ENCODE results near the gene SLC2A5. TPM values are rescaled to one million over a fixed set of nuclear protein-coding genes. Genes with fewer than 3 reads are reported as not detected.
"Not testable (repeated sequence)": the region's sequence is repeated elsewhere in the genome, so short reads cannot be mapped to it uniquely, and the experiment has no call there.

The SLC2A5 gene
- total and polyA plus RNA-seq, 5 experiments from 2014 or later, result 0.49 to 0.55 TPM; not detected in 3

DNA sequence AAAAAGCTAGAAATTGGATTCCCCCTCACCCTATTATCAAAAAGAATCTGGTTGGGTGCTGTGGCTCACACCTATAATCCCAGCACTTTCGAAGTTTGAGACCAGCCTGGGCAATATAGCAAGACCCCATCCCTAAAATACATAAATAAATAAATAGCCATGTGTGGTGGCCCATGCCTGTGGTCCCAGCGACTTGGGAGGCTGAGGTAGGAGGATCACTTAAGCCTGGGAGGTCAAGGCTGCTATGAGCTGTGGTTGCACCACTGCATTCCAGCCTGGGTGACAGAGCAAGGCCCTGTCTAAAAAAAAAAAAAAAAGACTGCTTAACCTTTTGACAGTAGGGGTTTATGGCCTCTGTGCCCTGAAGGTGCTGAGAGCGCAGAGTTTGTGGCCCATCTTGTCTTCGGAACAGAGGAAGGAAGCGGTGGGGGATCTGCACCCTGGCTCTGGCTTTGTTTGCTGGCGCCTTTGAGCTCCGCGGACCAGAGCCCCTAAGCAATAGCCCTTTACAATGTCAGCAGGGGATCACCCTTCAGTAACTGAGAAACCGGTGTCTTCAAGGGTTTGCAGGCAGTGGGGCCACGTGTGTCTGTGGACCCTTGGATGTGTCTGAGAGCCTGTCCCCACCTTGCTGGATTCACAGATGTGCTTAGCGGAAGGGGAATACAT lies 65.3 kb downstream of the SLC2A5 start:
- no peaks in the 10 kb centered on the region for H3K36me3 Mint-ChIP-seq
- peak overlapping the region; percentile 67 to 88 (median 80) for H3K4me3 Mint-ChIP-seq
- ATAC-seq (peak; percentile 68 to 74), DNase-seq (peak in 6 of 10 donors; percentile 16 to 51 (median 31))
- peak overlapping the region in 8 of 10 donors; percentile 56 to 92 (median 80) for H3K27ac Mint-ChIP-seq
- H3K27me3 Mint-ChIP-seq, result no peaks in the 10 kb centered on the region
- POLR2A ChIA-PET, result interaction anchor here (0.6 to 2.9 kb wide), 23 partner anchors 15 to 156 kb away, joined by 3 to 32 read pairs (median 9); partner anchors contain the start of gene ENO1
- no peaks in the 10 kb centered on the region for H3K9me3 Mint-ChIP-seq
- peaks cover 7 to 27% (median 21%) of the 10 kb centered on the region in 4 donors for H3K4me1 Mint-ChIP-seq

DNA sequence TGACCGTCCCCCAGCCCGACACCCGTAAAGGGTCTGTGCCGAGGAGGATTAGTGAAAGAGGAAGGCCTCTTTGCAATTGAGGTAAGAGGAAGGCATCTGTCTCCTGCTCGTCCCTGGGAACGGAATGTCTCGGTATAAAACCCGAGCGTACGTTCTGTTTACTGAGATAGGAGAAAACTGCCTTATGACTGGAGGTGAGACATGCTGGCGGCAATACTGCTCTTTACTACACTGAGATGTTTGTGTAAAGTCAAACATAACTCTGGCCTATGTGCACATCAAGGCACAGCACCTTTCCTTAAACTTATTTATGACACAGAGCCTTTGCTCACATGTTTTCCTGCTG lies 67.2 kb downstream of the SLC2A5 start:
- H3K36me3 Mint-ChIP-seq, H3K27me3 Mint-ChIP-seq, ATAC-seq, H3K9me3 Mint-ChIP-seq, H3K4me3 Mint-ChIP-seq, POLR2A ChIA-PET, DNase-seq: not testable (repeated sequence)
- Mint-ChIP-seq H3K27ac (peak overlapping the region in 2 of 10 donors; percentile 9 to 84), H3K4me1 (peaks cover 7 to 27% (median 18%) of the 10 kb centered on the region in 4 donors)

DNA sequence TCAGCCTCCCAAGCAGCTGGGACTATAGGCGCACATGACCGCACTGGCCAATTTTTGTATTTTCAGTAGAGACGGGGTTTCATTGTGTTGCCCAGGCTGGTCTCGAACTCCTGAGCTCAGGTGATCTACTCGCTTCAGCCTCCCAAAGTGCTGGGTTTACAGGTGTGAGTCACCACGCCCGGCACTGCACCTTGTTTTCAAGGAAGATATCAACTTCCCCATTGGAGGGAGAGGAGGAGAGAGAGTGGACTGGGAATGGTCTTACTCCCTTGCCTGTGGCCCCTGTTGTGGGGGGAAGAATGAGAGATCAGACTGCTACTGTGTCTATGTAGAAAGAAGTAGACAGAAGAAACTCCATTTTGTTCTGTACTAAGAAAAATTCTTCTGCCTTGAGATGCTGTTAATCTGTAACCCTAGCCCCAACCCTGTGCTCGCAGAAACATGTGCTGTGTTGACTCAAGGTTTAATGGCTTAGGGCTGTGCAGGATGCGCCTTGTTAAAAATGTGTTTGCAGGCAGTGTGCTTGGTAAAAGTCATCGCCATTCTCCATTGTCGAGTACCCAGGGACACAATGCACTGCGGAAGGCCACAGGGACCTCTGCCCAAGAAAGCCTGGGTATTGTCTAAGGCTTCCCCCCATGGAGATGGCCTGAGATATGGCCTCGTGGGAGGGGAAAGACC lies 67.8 kb downstream of the SLC2A5 start:
- not testable (repeated sequence) for DNase-seq, H3K36me3 Mint-ChIP-seq, H3K27me3 Mint-ChIP-seq, H3K9me3 Mint-ChIP-seq, H3K27ac Mint-ChIP-seq, ATAC-seq, H3K4me3 Mint-ChIP-seq
- POLR2A ChIA-PET, result interaction anchor here (0.7 kb wide), 2 partner anchors 12 to 1509 kb away, joined by 6 read pairs; no protein-coding TSS in a partner anchor
- H3K4me1 Mint-ChIP-seq, result peaks cover 7 to 27% (median 16%) of the 10 kb centered on the region in 4 donors

DNA sequence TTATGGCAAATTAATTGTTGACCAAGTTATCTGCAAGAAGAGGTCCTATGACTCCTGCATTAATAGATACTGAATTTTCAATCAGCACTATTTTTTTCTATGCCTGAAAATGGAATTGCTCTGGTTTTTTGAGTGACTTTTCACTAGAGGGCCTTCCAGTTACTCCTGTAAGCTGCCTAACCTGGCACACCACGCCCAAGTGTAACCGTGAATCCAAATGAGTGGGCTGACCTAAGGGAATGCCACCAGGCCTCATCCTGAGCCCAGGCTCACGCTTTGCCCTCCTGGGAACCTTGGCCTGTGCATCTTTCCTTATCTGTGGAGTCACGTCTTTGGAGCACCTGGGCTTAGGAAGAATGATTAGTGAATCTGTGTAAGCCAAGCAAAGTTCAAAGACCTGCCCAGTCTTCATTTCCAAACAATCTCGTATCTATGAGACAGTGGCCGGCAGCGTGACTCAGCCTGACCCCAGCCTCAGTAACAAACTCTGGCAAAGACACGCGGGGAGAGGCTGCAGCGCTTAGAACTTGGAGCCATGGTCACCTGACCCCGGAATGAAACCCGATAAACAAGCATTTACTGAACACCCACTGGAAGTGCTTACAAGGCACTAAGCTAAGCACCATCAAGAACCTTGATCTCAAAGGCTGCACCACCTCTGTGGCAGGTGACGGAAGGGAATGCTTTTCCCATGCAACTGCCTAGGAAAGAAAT lies 75.3 kb downstream of the SLC2A5 start:
- H3K9me3 Mint-ChIP-seq, ATAC-seq, H3K4me3 Mint-ChIP-seq, H3K27ac Mint-ChIP-seq, POLR2A ChIA-PET, DNase-seq, H3K27me3 Mint-ChIP-seq, H3K4me1 Mint-ChIP-seq, H3K36me3 Mint-ChIP-seq: not testable (repeated sequence)

DNA sequence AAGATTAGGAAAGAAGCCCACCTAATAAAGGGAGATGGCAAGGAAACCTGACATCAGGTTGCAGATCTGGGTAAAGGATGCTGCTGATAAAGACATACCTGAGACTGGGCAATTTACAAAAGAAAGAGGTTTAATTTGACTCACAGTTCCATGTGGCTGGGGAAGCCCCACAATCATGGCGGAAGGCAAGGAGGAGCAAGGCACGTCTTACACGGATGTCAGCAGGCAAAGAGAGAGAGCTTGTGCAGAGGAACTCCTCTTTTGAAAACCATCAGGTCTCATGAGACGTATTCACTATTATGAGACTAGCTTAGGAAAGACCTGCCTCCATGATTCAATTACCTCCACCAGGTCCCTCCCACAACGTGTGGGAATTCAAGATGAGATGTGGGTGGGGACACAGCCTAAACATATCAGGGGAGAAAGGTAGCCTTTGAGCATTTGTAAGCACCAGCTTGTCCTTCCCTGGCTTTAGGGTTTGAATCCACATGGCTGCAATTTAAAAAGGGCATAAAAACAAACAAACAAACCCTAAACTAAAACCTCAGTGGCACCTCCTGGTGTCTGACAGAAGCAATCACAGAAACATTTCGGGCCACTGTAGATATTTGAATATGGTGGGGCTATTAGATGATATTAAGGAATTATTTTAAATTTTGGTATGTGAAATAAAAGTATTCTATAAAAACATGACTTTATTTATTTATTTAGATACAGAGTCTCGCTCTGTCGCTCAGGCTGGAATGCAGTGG lies 76.3 kb downstream of the SLC2A5 start:
- H3K4me3 Mint-ChIP-seq, result no peak overlapping the region
- ATAC-seq, result no peak
- H3K27ac Mint-ChIP-seq, result peak overlapping the region in 2 of 10 donors; percentile 15 to 22
- H3K36me3 Mint-ChIP-seq, result no peaks in the 10 kb centered on the region
- POLR2A ChIA-PET, result interaction anchor here (0.7 kb wide), 1 partner anchor 12 kb away, joined by 3 read pairs; no protein-coding TSS in a partner anchor
- H3K4me1 Mint-ChIP-seq, result peaks cover 2 to 7% (median 2%) of the 10 kb centered on the region in 4 donors
- no peak for DNase-seq
- no peaks in the 10 kb centered on the region for H3K27me3 Mint-ChIP-seq
- H3K9me3 Mint-ChIP-seq, result no peaks in the 10 kb centered on the region

DNA sequence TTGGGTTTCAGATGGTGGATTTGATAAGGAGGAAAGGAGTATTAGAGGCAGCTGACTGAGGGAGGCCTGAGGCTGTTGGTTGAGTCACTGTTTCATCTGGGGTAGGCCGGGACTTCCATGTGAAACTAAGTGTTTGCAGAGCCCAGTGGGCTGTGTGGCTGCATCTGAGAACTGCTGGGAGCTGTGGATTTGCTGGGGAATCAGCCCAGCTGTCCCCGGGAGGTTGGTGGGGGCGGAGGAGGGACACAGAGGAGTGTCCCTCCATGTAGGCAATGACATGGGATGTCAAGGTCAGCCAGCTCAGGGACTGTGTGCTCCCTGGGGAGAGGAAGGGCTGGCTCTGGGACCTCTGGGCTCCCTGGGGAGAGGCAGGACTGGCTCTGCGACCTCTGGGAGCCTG lies 79.6 kb downstream of the SLC2A5 start:
- Mint-ChIP-seq H3K4me3 (no peak overlapping the region), H3K27me3 (no peaks in the 10 kb centered on the region), H3K36me3 (no peaks in the 10 kb centered on the region), H3K9me3 (no peaks in the 10 kb centered on the region), H3K27ac (peak overlapping the region in 7 of 10 donors; percentile 11 to 80 (median 69)), H3K4me1 (peaks cover 12 to 33% (median 27%) of the 10 kb centered on the region in 4 donors)
- POLR2A ChIA-PET, result interaction anchor here (0.7 to 11.2 kb wide), 6 partner anchors 14 to 112 kb away, joined by 3 to 361 read pairs (median 16); partner anchors contain the start of gene ENO1
- no peak for DNase-seq
- ATAC-seq, result no peak

DNA sequence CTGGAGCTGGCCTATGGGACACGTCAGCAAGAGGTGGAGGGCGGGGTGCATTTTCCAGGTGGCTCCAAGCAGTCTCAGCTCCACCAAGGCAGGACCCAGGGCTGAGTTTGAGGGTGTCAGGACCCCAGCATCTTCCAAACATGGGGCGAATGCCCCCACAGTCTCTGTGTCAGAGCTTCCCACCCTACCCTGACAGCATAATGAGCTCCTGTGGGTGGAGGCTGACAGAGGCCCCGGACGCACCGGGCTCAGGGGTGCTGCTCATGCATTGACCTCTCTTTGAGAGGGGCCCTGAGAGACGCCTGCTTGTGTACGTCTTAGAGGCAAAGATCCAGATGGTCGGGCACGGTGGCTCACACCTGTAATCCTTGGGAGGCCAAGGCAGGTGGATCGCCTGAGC lies 80.4 kb downstream of the SLC2A5 start:
- DNase-seq, result no peak
- Mint-ChIP-seq H3K27ac (peak overlapping the region in 1 of 10 donors; percentile 5), H3K9me3 (no peaks in the 10 kb centered on the region), H3K36me3 (no peaks in the 10 kb centered on the region), H3K4me3 (no peak overlapping the region), H3K4me1 (peaks cover 14 to 38% (median 32%) of the 10 kb centered on the region in 4 donors), H3K27me3 (no peaks in the 10 kb centered on the region)
- no peak for ATAC-seq
- POLR2A ChIA-PET, result interaction anchor here (0.6 to 11.2 kb wide), 8 partner anchors 12 to 111 kb away, joined by 3 to 361 read pairs (median 6); partner anchors contain the start of gene ENO1

DNA sequence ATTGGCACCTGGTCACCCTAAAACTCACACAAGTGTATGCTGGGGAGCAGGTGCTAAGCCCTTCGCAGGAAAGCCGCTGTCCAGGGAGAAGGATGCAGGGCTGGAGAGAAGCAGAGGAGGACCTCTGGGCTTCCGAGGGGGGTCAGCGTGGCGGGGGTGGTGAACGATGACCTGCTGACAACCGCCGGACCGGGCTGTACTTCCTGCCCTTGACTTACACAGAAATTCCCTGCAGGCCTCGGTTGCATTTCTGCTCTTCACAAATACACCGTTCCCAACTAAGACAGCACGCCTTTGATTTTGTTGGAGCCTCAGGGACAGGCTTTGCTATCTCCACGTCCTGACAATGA lies 80.8 kb downstream of the SLC2A5 start:
- H3K4me3 Mint-ChIP-seq, result no peak overlapping the region
- H3K36me3 Mint-ChIP-seq, result no peaks in the 10 kb centered on the region
- no peaks in the 10 kb centered on the region for H3K27me3 Mint-ChIP-seq
- peak overlapping the region in 4 of 10 donors; percentile 5 to 95 (median 84) for H3K27ac Mint-ChIP-seq
- POLR2A ChIA-PET, result interaction anchor here (0.7 to 11.2 kb wide), 7 partner anchors 9 to 129 kb away, joined by 3 to 361 read pairs (median 5); partner anchors contain the start of gene ENO1
- ATAC-seq (no peak), DNase-seq (no peak)
- peaks cover 18 to 43% (median 35%) of the 10 kb centered on the region in 4 donors for H3K4me1 Mint-ChIP-seq
- no peaks in the 10 kb centered on the region for H3K9me3 Mint-ChIP-seq

DNA sequence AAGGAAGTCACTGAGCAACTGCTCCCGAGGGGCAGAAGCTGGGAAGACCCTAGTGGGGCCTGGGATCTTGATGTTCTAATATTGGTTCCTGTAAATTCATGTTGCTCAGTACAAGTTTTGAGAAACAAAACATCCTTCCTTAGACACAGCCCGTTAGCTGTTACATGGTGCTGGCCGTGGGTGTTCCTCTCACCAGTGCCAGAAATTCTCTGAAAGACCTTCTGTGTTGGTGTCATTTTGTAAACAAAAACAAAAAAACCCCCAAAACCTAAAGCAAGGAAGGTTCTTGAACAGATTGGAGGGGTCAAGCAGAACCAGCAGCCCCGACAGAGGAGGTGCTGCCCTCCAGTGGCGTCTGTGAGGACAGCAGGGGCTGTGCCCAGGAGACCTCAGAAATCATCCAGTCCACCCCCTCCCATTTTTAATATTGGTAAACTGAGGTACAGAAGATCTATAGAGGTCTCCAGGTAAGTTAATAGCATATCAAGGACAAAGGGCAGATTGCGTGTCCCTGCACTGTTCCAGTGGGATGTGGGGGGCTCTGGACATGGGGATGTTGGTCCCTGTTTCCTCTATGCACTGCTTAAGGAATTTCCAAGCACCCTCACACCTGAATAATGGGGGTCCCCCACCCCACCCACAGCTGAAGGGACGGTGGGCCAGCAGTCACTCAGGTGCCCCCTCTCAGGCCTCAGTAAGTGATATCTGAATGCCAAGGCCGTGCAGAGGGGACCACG lies 81.4 kb downstream of the SLC2A5 start:
- ATAC-seq (peak; percentile 58 to 63), DNase-seq (peak; percentile 50 to 83 (median 73))
- Mint-ChIP-seq H3K4me3 (peak overlapping the region; percentile 46 to 85 (median 70)), H3K4me1 (peaks cover 18 to 44% (median 40%) of the 10 kb centered on the region in 4 donors), H3K27ac (peak overlapping the region; percentile 92 to 97 (median 95)), H3K9me3 (no peaks in the 10 kb centered on the region), H3K27me3 (no peaks in the 10 kb centered on the region), H3K36me3 (no peaks in the 10 kb centered on the region)
- POLR2A ChIA-PET, result interaction anchor here (0.5 to 11.2 kb wide), 18 partner anchors 9 to 1031 kb away, joined by 3 to 361 read pairs (median 6); partner anchors contain the start of gene ENO1

DNA sequence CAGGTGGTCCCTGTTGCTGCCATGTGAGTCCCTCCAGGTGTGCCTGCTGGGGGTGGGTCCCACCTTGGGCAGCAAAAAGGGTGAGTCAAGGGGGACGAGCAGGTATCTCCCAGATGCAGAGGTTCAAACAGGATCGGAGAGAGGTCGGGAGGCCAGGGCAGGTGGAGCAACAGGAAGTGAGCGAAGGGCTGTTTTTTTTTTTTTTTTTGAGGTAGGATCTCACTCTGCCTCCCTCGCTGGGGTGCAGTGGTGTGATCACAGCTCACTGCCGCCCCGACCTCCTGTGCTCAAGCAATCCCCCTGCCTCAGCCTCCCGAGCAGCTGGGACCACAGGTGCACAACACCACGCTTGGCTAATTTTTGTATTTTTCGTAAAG lies 82.6 kb downstream of the SLC2A5 start:
- Mint-ChIP-seq H3K36me3 (no peaks in the 10 kb centered on the region), H3K27me3 (no peaks in the 10 kb centered on the region), H3K4me3 (peak overlapping the region; percentile 54 to 93 (median 81)), H3K4me1 (peaks cover 17 to 46% (median 41%) of the 10 kb centered on the region in 4 donors), H3K27ac (peak overlapping the region; percentile 92 to 97 (median 96)), H3K9me3 (no peaks in the 10 kb centered on the region)
- DNase-seq (peak in 4 of 10 donors; percentile 22 to 71 (median 48)), ATAC-seq (peak; percentile 53 to 64)
- POLR2A ChIA-PET, result interaction anchor here (1.0 to 11.2 kb wide), 15 partner anchors 12 to 112 kb away, joined by 3 to 361 read pairs (median 7); partner anchors contain the start of gene ENO1
